HG03039 (cell line): ENCODE data around the gene BFSP2.

Source experiments
- ATAC-seq: cut with Tn5 transposase; IDR thresholded peaks from one replicate; pipeline ENCODE4 v1.9.1; 2021; ENCODE audit warnings: mild to moderate bottlenecking, moderate library complexity; ENCODE audit not compliant: unreplicated experiment

BFSP2 gene

DNA sequence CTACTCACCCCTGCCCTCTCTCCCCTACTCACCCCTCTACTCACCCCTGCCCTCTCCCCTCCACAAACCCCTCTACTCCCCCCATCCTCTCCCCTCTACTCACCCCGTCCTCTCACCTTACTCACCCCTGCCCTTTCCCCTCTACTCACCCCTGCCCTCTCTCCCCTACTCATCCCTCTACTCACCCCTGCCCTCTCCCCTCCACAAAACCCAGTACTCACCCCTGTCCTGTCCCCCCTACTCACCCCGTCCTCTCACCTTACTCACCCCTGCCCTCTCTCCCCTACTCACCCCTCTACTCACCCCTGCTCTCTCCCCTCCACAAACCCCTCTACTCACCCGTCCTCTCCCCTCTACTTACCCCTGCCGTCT is 14.2 kb downstream of the BFSP2 start:
- no peak for ATAC-seq

DNA sequence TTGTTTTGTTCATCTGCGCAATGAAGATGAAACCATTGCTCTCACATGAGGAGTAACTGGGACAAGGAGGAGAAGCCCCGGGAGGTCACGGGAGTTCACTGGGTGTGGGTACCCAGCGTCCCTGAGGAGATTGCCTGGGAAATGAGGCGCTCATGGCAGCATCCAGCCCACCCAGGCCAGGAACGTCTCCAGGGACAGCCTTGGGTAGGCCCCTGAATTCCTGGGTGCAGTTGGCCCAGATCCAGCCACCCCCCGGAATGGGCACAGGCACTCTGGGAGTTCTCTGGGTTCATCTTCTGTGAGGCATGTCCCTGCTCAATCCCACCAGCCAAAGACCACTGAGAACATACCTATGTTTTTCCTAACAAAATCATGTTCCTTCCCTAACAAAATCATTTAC is 18.5 kb downstream of the BFSP2 start:
- ATAC-seq, result no peak

DNA sequence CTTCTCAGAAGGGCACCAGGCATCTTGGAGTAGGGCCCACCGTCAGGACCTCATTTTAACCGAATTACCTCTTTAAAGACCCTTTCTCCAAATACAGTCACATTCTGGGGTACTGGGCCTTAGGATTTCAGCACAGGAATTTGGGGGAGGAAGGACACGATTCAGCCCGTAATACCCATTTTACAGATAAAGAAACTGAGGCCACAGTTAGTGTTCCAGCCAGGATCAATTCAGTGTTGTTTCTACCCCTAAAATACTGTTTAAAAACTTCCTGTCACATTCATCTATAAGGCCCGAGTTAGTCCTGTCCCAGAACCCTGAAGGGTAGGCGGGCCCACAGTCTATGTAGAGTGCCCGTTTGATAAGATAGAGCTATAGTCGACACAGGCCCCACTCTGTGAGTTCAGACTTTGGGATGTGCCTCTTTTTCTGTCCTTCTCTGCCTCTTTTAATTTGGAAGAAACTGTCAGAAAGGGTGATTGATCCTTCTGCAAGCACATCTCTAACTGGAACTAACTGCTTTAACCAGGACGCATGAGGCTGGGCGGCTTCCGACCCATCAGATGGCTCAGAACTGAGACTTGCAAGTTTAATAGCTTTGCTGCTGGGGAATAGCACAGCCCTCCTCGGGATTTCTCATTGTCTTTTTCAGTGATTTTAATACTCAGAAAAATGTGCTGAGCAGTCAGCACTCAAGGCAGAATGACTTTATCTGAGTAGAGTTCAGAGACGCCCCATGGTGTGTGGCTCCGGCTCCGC is 19.5 kb downstream of the BFSP2 start:
- no peak for ATAC-seq

DNA sequence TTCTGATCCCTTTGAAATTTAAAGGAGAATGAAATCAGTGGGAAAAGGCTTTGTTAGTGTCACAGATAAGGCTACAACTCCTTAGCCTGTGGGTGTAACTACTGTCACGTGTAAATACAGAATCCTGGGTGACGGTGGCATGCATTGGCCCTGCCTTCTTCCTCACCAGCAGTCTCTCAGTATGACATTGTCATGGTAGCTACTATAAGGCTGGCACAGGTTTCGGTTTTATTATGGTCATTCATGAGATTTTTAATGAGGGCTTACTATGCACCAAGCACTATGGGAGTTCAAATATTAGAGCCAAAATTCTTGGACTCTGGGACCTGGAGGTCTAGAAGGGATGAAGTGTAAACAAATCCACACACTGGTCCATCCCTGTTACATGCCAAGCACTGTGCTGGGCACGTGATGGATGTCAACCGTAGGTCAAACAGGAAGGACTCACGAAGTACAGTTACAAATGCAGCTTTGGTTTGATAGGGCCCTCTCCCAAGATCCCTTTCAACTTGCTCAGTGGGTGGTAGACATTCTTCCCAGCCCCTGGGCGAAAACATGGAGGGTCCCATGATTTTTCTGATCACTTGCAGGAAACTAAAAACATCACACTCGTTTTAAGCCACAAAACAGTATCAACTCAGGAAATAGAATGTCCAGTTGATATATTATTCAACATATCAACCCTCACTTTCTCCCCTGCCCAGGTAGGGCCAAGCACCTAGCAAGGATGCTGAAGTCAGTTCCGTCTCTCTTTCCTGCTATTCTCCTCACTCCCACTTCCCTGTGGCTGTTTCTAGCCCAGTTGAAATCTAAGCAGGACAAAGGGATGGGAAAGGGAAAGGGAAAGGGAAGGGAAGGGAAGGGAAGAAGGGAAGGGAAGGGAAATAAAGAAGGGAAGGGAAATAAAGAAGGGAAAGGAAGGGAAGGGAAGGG is 25.3 kb downstream of the BFSP2 start:
- no peak for ATAC-seq

DNA sequence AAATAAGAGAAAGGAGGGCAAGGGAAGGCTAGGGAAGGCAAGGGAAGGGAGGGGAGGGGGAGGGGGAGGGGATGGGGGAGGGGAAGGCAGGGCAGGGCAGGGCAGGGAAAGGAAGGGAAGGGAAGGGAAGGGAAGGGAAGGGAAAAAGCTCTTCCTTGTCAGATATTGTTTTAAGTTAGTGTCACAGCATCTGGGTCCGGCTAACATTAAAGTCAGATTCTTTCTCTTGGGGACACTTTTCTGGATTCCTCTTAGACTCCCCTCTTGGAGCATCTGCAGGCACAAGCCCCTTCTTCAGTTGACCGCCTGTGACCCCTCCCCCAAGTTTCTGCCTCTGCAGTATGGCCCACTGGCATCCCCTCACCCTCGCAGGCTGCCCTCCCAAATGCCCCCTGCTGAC is 26.0 kb downstream of the BFSP2 start:
- no peak for ATAC-seq

DNA sequence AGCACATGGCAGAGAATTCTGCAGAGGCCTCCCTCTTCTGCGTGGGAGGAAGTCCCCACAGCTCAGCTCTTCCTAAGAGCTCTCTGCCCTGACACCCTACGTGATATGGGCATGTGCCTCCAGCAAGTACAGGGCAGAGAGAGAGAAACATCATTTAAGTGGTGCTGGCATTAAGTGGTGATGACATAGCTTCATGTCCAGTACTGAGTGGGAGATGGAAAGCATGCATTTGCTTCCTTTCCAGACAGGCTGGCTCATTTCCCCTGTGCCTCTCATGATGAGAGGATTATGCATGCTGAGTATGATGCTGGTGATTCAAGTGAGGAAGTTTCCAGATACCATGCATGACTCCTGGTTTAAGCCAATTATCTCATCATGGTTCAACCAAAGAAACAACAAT is 26.9 kb downstream of the BFSP2 start:
- no peak for ATAC-seq

DNA sequence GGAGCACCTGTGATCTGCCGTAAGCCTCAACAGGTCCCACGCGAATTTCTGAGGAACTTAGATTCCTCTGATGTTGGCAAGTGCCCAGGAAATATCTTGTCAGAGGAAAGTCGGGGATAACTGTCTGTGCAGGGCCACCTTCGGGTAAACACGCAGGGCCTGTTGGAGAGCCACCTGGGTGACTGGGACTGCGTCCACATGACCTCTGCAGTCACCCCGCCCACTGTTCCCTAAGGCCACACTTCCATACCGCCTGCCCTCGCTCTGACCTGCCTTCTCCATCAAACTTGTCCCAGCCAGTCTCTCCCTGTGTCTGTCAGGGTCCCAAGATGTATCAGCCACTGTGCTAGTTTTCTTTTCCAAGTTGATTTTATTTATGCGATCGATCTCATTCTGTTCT is 28.7 kb downstream of the BFSP2 start:
- no peak for ATAC-seq

DNA sequence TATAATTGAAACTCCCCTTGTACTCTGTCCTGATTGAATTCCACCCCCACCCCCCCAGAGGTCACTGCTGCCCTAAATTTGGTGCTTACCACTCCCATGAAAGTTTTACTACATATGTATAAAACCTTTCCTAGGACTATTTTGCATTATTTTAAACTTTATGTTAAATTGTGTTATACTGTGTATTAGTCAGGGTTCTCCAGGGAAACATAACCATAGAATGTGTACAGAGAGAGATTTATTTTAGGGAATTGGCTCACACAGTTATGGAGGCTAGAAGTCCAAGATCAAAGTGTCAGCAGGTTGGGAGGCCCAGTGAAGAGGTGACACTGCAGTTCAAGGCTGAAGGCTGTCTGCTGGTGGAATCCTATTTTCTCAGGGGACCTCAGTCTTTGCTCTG is 29.2 kb downstream of the BFSP2 start:
- no peak for ATAC-seq

DNA sequence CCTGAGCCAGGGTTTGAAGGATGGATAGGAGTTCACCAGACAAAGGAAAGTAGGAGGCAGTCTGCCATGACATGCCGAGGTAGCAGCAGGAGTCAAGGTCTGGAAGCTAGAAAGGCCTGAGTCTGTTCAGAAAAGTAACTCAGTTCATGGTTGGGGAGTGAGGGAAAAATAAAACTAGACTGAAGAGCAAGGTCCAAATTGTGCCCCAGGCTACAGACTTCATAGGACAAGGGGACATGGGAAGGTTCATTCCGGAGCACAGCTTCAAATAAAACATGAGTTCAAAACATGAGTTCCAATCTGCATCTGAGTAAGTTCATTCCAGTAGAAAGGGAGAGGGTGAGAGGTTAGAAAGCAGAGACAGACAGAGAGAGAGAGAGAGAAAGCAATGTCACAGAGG is 39.7 kb downstream of the BFSP2 start:
- ATAC-seq, result no peak

DNA sequence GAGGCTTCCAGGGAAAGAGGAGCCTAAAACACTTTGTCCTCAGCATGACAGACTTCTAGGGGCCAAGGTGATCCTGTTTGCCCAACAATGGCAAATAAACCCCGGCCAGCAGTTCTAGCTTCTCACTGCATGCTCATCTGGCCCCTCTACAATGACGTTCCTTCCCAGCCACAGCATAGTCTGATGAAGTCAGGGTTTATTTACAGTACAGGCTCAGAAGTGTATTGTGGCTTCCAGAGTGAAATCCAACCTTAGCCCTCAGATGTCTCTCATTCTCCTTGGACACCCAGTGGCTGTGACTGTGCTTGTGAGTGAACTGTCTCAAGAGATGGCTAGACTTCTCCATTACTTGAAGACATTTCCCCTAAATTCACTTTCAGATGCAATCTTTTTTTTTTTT is 40.8 kb downstream of the BFSP2 start:
- ATAC-seq, result no peak

DNA sequence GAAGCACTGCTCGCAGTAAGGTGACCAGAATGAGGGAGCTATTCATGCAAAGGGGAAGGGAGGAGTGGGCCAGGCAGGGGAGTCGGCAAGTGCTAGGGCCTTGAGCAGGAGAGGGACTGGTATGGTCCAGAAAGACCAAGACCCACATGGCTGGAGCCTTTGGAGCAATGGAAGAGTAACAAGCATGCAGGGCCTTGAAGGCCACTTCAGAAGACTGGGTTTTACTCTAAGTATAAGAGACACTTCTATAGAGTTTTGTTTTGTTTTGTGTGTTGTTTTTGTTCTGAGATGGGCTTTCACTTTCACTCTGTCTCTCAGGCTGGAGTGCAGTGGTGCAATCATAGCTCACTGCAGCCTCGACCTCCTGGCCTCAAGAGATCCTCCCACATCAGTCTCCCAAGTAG is 42.0 kb downstream of the BFSP2 start:
- peak; percentile 58 for ATAC-seq

DNA sequence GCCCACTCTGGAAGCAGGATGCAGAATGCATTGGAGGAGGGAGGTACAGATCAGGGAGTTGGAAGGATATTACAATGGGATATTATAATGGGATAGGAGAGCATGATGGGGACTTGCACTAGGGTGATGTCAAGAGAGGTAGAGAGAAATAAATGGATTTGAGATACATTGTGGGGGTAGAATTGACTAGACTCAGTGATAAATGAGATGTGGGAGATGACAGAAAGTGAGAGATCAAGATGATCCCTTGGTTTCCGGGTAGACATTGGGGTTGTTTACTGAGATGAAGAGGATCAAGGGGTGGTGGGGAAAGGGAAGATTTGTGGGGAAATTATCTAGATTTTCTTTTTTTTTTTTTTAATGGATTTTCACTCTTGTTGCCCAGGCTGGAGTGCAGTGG is 42.7 kb downstream of the BFSP2 start:
- no peak for ATAC-seq

DNA sequence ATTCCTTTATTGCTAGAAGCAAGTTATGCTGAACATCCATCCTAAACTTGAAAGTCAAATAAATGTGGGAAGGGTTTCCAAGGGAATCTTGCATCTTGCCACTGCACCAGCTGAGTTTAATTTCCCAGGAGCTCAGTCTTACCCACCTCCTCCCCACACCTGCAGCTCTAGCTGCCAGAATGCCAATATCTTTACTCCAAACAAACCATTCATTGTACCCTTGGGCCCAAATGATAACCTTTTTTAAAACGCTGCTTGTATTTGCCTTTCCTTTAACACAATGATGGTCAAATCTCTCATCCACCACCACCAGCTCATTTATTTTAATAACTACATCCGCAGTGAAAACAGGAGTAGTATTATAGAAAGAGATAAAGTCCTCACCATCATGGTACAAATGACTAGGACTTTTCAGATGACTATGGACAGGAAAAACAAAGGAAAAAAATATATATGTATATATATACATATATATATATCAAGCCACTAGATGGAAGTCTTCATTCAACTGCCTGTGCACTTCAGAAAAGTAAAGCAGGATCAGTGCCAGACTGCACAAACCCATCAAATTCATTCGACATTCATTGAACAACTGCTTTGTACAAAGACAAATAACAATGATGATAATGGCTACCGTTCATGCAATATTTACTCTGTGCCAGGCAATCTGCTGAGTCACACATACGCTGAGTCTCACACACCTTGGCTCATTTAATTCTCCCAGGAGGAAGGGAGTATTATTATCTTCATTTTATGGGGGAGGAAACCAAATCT is 44.0 kb downstream of the BFSP2 start:
- ATAC-seq, result no peak

DNA sequence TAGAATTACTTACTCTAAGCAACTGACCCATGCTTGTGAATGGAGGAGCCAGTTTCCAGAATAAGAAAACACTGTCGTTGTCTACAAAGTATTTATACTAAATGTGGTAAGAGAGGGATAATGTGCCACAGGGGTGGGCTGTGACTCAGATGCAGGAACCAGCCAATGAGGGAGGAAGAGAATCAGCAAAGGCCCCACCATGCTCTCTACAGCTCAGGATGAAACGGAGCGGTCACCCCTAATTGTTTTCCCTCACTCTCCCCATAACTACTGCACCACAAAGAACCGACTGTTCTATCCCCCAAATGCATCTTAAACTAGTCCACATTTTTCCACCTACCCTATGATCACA is 44.5 kb downstream of the BFSP2 start:
- no peak for ATAC-seq

DNA sequence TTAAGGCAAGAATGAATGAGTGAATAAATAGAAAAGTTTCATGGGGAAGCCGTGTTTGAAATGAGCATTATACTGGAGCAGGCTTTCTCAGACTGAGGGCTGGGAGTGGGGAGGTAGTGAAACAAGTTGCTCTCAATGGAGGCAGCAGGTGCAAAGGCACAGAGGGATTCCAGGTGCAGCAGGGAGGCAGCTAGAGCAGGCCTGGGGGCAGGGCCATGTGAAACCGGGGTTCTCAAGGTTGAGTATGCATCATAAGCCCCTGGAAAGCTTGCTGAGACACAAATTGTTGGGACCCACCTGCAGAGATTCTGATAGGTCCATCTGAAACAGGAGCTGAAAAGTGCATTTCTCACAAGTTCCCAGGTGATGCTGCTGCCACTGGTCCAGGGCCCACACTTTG is 45.3 kb downstream of the BFSP2 start:
- ATAC-seq, result no peak

DNA sequence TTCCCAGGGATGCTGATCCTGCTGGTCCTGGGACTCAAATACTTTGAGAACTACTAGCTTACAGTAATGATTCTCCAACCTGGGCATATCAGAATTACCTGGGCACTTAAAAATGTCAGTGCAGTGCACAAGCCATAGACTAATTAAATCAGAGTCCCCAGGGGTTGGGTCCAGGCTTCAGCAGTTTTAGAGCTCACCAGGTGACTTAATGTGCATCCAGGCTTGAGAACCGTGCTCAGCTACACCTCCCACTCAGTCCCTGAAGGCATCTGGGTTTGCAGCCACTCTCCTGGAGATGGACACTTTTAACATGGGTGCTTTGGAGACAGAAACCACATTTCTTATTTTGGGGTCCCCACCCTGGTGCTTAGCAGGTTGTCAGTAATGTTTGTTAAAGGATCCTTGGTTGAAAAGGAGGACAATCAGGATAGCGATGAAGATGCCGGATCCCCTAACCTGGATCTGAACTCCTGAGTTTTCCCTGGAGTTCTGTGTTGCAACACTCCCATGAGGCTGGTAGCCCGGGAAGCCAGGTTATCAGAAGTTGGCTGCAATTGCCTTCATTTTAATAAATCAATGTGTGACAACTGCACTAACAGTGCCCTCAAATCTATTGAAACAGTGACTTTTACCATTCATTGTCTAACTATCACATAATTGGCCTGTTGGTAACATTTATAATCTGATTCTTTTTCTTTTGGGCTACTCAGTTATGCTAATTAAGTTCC is 48.1 kb downstream of the BFSP2 start:
- ATAC-seq, result no peak

DNA sequence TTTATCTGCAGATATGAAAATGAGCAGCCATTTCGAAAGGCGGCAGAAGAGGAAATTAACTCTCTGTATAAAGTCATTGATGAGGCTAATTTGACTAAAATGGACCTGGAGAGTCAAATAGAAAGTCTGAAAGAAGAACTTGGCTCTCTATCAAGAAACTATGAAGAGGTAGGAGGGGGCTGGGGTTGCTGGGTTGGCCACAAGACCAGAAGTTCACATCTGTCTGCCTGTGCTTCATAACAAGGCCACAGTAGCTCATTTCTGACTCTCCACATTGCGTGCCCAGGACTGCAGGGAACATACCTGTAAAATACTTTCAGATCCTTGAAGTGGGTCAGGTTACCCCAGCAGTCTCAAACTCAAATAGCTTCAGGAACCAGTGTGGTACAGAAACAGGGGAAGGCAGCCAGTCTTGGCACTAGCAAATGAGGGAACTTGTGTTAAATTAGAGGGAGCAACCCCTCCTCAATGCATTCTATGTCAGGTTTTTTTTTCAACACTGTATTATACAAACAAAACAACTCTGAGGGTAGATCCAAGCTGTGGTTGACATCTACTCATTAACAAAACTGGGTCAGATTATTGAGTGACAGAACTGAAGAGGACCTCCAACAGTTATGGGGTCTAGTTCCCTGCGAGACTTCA is 48.7 kb downstream of the BFSP2 start:
- peak; percentile 89 for ATAC-seq

DNA sequence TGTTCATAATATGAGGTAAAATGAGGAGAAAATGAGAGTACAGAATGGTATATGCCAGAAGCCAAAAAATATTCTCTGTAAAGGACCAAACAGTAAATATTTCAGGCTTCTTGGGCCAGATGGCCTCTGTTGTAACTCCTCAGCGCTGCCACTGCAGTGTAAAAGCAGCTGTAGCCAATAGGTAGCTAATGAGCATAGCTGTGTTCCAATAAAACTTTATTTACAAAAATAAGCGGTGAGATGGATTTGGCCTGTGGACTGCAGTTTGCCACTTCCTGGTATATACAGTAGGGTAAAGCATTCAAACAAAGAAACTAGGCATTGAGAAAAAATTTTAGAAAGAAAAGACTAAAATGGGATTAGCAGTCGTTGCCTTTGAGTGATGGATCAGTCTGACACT is 51.5 kb downstream of the BFSP2 start:
- ATAC-seq, result no peak

DNA sequence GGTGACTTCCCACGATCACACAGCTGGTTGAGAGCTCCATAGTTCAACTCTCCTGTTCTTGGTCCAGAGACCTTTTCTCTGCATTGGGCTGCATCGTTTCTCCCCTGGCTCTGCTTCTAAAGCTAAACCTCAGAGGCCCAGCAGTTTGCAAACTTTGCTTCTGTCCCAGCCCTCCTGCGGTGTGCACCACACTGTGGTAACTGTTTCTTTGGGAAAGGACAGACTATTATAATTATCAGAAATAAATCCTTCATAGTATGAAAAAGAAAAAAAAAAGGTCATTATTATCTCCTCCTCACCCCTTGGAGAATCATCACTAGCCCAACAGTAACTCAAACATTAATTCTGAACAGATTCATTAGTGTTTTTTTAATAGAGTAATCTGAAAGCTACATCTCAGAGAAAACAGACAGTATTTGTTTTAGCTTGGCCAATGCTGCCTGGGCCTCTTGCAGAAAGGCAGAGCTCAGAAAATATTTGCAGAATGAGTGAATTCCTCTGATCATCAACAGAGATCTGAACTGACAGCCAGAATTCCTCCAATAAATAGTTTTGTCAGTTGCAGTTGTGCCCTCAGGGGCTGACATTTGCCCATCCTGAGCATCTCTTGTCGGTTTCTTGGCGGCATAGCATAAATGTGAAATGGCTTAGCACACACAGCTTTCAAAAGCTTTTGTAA is 52.9 kb downstream of the BFSP2 start:
- no peak for ATAC-seq

DNA sequence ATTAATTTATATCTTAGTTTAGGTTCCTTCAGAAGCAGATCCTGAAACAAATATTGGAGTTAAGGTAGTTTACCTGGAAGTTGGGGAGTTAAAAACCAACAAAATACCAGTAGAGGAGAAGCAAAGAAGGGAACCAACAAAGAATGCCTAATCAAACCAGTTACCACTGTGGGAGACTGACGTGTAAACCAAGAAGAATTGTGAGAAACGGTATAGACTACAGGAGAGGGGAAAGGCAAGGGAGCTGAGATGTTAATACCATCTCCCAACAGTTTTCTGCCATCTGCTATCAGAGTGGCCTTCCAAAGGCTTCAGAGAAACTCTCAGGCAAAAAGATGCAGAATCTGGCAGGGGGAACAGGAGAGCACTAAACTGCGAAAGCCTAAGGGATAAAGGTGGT is 53.5 kb downstream of the BFSP2 start:
- no peak for ATAC-seq
